Hepatocyte (in vitro differentiated cells): ENCODE measurements around the gene TTC28. TPM values are rescaled to one million over a fixed set of nuclear protein-coding genes. Genes with fewer than 3 reads are reported as not detected.
"Not testable (repeated sequence)": the region's sequence is repeated elsewhere in the genome, so short reads cannot be mapped to it uniquely, and the experiment has no call there.

Experiments used
- DNase-seq: peaks from one replicate; pipeline ENCODE4 v3.0.0-alpha.2; 2016; ENCODE audit warnings: low spot score
- H2AFZ ChIP-seq: fragments of 200-600 bp; sonication (generic); 2 replicates; pipeline ENCODE4 v1.6.0; 2016; ENCODE audit warnings: antibody characterized with exemption, mild to moderate bottlenecking
- H3K27ac ChIP-seq: fragments of 200-600 bp; sonication (generic); 2 replicates; pipeline ENCODE4 v1.5.1; 2016; ENCODE audit warnings: mild to moderate bottlenecking
- H3K27me3 ChIP-seq: fragments of 200-600 bp; sonication (generic); 2 replicates; pipeline ENCODE4 v1.6.1; 2016
- H3K36me3 ChIP-seq: fragments of 200-600 bp; sonication (generic); replicated peaks from 2 replicates; pipeline ENCODE4 v1.5.1; 2016; ENCODE audit warnings: low read depth; ENCODE audit not compliant: insufficient read depth
- H3K4me1 ChIP-seq: fragments of 200-600 bp; sonication (generic); 2 replicates; pipeline ENCODE4 v1.5.1; 2016; ENCODE audit warnings: mild to moderate bottlenecking, moderate library complexity; ENCODE audit not compliant: insufficient read depth
- H3K4me2 ChIP-seq: fragments of 200-600 bp; sonication (generic); 2 replicates; pipeline ENCODE4 v1.6.0; 2016
- H3K4me3 ChIP-seq: fragments of 200-600 bp; sonication (generic); 2 replicates; pipeline ENCODE4 v1.5.1; 2016; ENCODE audit warnings: mild to moderate bottlenecking
- H3K79me2 ChIP-seq: fragments of 200-600 bp; sonication (generic); 2 replicates; pipeline ENCODE4 v1.6.0; 2017; ENCODE audit warnings: mild to moderate bottlenecking
- H3K9me2 ChIP-seq: fragments of 200-600 bp; sonication (generic); replicated peaks from 2 replicates; pipeline ENCODE4 v1.6.0; 2017; ENCODE audit warnings: mild to moderate bottlenecking; ENCODE audit not compliant: insufficient read depth
- H3K9me3 ChIP-seq: fragments of 200-600 bp; sonication (generic); 2 replicates; pipeline ENCODE4 v1.5.1; 2016; ENCODE audit warnings: low read depth, mild to moderate bottlenecking
- H4K20me1 ChIP-seq: fragments of 200-600 bp; sonication (generic); 2 replicates; pipeline ENCODE4 v1.6.0; 2016; ENCODE audit warnings: mild to moderate bottlenecking; ENCODE audit not compliant: insufficient read depth, poor library complexity, severe bottlenecking
- EZH2 ChIP-seq: fragments of 200-600 bp; sonication (generic); IDR thresholded peaks from 2 replicates; pipeline ENCODE4 v1.6.1; 2016; ENCODE audit warnings: antibody characterized with exemption, mild to moderate bottlenecking, borderline replicate concordance
- EZH2phosphoT487 ChIP-seq: fragments of 200-600 bp; sonication (generic); IDR thresholded peaks from one replicate; pipeline ENCODE4 v1.6.1; 2018; ENCODE audit warnings: antibody characterized with exemption, mild to moderate bottlenecking, low read depth, moderate library complexity; ENCODE audit not compliant: unreplicated experiment, severe bottlenecking
- WGBS: methylation state at CpG from one replicate; pipeline ENCODE4 v1.1.6; 2016; ENCODE audit warnings: low lambda C conversion rate; ENCODE audit errors: missing lambda C conversion rate; 5-methylcytosine and 5-hydroxymethylcytosine counted together
- polyA plus RNA-seq: library from polyadenylated mRNA; unstranded; fragments of >200 nt; fragmentation: Nextera tagmentation; extraction: Ambion mirVana; gene quantifications from 2 replicates; pipeline ENCODE4 v1.2.1, GENCODE V29; 2016
- total RNA-seq: library from RNA; depleted of rRNA; stranded (reverse); fragments of >200 nt; gene quantifications from 2 replicates; pipeline ENCODE4 v1.2.3, GENCODE V29; 2014
- TF ChIP-seq, protein P1 (sequence below): fragments of 200-600 bp; sonication (generic); IDR thresholded peaks from 2 replicates; pipeline ENCODE4 v1.5.1; 2016; ENCODE audit warnings: antibody characterized with exemption, mild to moderate bottlenecking; ENCODE audit not compliant: poor library complexity

TTC28 gene
- total and polyA plus RNA-seq, 2 experiments from 2014 or later: 14.7 to 30.4 TPM

DNA sequence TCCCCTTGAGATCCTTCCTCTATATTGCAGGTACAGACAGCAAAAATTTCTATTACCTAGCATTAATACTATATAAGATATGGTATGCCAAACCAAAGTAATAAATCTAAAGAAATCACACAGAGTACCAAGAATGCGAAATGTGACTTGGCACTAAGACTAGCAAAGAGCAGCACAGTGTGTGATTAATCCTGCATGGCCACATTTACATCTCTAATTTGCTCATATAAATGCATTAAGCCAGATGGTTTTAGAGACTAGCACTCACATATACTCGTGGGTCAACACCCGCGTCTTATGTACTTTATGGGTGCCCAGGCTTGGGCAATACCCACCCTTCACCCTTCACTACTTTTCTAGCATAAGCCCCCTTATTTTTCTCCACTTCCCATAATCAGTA, 213.2 kb downstream of the TTC28 start:
- H3K9me3 ChIP-seq: no peaks in the 10 kb centered on the region
- TF ChIP-seq EZH2phosphoT487: no peak
- no peak for TF ChIP-seq EZH2
- TF ChIP-seq, protein P1, sequence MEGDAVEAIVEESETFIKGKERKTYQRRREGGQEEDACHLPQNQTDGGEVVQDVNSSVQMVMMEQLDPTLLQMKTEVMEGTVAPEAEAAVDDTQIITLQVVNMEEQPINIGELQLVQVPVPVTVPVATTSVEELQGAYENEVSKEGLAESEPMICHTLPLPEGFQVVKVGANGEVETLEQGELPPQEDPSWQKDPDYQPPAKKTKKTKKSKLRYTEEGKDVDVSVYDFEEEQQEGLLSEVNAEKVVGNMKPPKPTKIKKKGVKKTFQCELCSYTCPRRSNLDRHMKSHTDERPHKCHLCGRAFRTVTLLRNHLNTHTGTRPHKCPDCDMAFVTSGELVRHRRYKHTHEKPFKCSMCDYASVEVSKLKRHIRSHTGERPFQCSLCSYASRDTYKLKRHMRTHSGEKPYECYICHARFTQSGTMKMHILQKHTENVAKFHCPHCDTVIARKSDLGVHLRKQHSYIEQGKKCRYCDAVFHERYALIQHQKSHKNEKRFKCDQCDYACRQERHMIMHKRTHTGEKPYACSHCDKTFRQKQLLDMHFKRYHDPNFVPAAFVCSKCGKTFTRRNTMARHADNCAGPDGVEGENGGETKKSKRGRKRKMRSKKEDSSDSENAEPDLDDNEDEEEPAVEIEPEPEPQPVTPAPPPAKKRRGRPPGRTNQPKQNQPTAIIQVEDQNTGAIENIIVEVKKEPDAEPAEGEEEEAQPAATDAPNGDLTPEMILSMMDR: no peak
- H3K27ac ChIP-seq: no peak overlapping the region

DNA sequence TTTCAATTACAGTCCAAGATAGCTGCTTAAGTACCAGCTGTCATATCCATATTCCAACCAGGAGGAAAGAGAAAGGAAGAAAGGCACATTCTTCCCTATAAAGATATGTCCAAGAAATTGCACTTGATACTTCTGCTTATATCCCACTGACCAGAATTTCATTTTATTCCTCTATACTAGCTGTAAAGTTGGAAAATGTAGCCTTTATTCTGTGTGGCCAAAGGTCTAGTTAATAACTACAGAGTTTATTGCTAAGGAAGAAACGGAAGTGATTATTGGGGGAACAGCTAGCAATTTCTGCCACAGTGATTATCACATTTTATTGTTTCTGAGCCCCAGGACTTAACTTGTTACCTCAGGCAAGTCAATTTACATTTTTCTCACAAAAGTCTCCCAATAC, 213.8 kb downstream of the TTC28 start:
- peaks cover 10% of the 10 kb centered on the region for H3K4me1 ChIP-seq
- peak overlapping the region; percentile 30 for H3K4me2 ChIP-seq
- WGBS: 30% methylated on average over 1 of the region's 1 CpG
- H2AFZ ChIP-seq: no peak overlapping the region
- H4K20me1 ChIP-seq: no peaks in the 10 kb centered on the region
- TF ChIP-seq EZH2phosphoT487 (no peak), EZH2 (no peak)
- TF ChIP-seq, protein P1: no peak
- no peak overlapping the region for H3K4me3 ChIP-seq
- no peaks in the 10 kb centered on the region for H3K27me3 ChIP-seq
- H3K9me3 ChIP-seq: no peaks in the 10 kb centered on the region
- no peaks in the 10 kb centered on the region for H3K36me3 ChIP-seq
- no peaks in the 10 kb centered on the region for H3K79me2 ChIP-seq
- H3K27ac ChIP-seq: no peak overlapping the region
- no peak for DNase-seq
- H3K9me2 ChIP-seq: no peaks in the 10 kb centered on the region

More for the DNA sequence above, 213.2 kb downstream of the TTC28 start:
- no peak for DNase-seq
- no peaks in the 10 kb centered on the region for H3K9me2 ChIP-seq
- H4K20me1 ChIP-seq: no peaks in the 10 kb centered on the region
- H3K4me2 ChIP-seq: no peak overlapping the region
- H2AFZ ChIP-seq: no peak overlapping the region
- no peaks in the 10 kb centered on the region for H3K27me3 ChIP-seq
- no peak overlapping the region for H3K4me3 ChIP-seq
- H3K36me3 ChIP-seq: no peaks in the 10 kb centered on the region
- H3K4me1 ChIP-seq: peaks cover 10% of the 10 kb centered on the region
- no peaks in the 10 kb centered on the region for H3K79me2 ChIP-seq
- WGBS: 95% methylated on average over 4 of the region's 4 CpGs

DNA sequence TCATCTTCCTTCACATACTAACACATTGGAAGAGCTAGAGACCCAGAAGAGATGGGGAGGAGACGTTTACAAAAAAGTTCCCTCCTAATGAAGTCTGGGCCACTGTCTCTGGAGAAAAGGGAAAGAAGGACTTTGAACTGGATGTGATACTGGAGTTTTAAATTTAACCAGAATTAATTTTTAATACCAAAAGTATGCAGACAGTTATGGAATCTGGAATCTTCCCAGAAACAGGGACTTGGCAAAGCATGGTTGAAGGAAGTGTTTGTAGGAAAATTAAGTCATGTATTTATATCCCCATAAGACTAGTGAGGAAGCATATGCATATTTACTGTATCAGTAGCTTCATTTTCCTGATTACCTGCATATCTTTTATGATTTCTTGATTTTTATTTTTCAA, 215.5 kb downstream of the TTC28 start:
- Histone ChIP-seq H3K9me2 (no peaks in the 10 kb centered on the region), H3K27me3 (no peaks in the 10 kb centered on the region), H3K36me3 (no peaks in the 10 kb centered on the region), H3K9me3 (no peaks in the 10 kb centered on the region), H3K4me2 (no peak overlapping the region), H3K4me1 (peaks cover 10% of the 10 kb centered on the region), H3K27ac (no peak overlapping the region), H3K79me2 (no peaks in the 10 kb centered on the region), H2AFZ (no peak overlapping the region), H3K4me3 (no peak overlapping the region), H4K20me1 (no peaks in the 10 kb centered on the region)
- DNase-seq: no peak
- 80% methylated on average over 1 of the region's 1 CpG for WGBS
- TF ChIP-seq EZH2phosphoT487: no peak

DNA sequence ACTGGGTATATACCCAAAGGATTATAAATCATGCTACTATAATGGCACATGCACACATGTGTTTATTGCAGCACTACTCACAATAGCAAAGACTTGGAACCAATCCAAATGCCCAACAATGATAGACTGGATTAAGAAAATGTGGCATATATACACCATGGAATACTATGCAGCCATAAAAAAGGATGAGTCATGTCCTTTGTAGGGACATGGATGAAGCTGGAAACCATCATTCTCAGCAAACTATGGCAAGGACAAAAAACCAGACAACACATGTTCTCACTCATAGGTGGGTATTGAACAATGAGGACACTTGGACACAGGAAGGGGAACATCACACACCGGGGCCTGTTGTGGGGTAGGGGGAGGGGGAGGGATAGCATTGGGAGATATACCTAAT, 216.2 kb downstream of the TTC28 start:
- not testable (repeated sequence) for H3K9me2 ChIP-seq, H3K27me3 ChIP-seq, H3K36me3 ChIP-seq, H3K4me3 ChIP-seq, H3K9me3 ChIP-seq, H3K79me2 ChIP-seq, H3K4me2 ChIP-seq, DNase-seq, H4K20me1 ChIP-seq, H2AFZ ChIP-seq, H3K27ac ChIP-seq
- WGBS: no CpG with 5 or more reads among the region's 1 CpG
- H3K4me1 ChIP-seq: peaks cover 10% of the 10 kb centered on the region
